SW 1271 (cell line): ENCODE data around the gene INTS6L.
A peak's percentile ranks its signal among the peaks of the same experiment; 100 is the strongest.
"Not testable (repeated sequence)": the region's sequence is repeated elsewhere in the genome, so short reads cannot be mapped to it uniquely, and the experiment has no call there.

Experiments used
- DNase-seq, 2 experiments: peaks; one replicate each; lab custom pipeline; 2025; lab: John Stamatoyannopoulos, UW

Gene INTS6L

GRCh38 chrX:135528254-135528653 lies 7.8 kb downstream of the INTS6L start:
- no peak for DNase-seq

GRCh38 chrX:135528756-135529155 lies 8.3 kb downstream of the INTS6L start:
- DNase-seq: no peak

GRCh38 chrX:135530097-135530496 lies 9.6 kb downstream of the INTS6L start:
- DNase-seq: no peak

GRCh38 chrX:135531813-135532212 lies 11.4 kb downstream of the INTS6L start:
- no peak for DNase-seq

GRCh38 chrX:135535077-135535940 lies 14.8 kb downstream of the INTS6L start:
- DNase-seq: no peak

- DNase-seq: no peak
These were observed 16.4 kb downstream of the INTS6L start for GRCh38 chrX:135536877-135537276.

GRCh38 chrX:135541351-135541750 lies 20.9 kb downstream of the INTS6L start:
- no peak for DNase-seq

- no peak for DNase-seq
These were observed 22.7 kb downstream of the INTS6L start for GRCh38 chrX:135543172-135543571.

GRCh38 chrX:135543924-135544323 lies 23.5 kb downstream of the INTS6L start:
- DNase-seq: no peak

- DNase-seq: no peak
These were observed 24.0 kb downstream of the INTS6L start for GRCh38 chrX:135544338-135544948.

GRCh38 chrX:135547767-135548166 lies 27.3 kb downstream of the INTS6L start:
- no peak for DNase-seq

- no peak for DNase-seq
These were observed 29.1 kb downstream of the INTS6L start for GRCh38 chrX:135549519-135549918.

GRCh38 chrX:135556055-135556454 lies 35.6 kb downstream of the INTS6L start:
- DNase-seq: no peak

GRCh38 chrX:135557344-135557743 lies 36.9 kb downstream of the INTS6L start:
- no peak for DNase-seq

GRCh38 chrX:135572436-135572835 lies 52.0 kb downstream of the INTS6L start:
- peak in 1 of 2 experiments; percentile 1 for DNase-seq

GRCh38 chrX:135581496-135581895 lies 61.0 kb downstream of the INTS6L start:
- no peak for DNase-seq

GRCh38 chrX:135585153-135585552 lies 64.7 kb downstream of the INTS6L start:
- DNase-seq: no peak

GRCh38 chrX:135591871-135592270 lies 71.4 kb downstream of the INTS6L start:
- no peak for DNase-seq

- not testable (repeated sequence) for DNase-seq
These were observed 73.6 kb downstream of the INTS6L start for GRCh38 chrX:135594049-135594448.

GRCh38 chrX:135594453-135594852 lies 74.0 kb downstream of the INTS6L start:
- DNase-seq: not testable (repeated sequence)

- no peak for DNase-seq
These were observed 75.1 kb downstream of the INTS6L start for GRCh38 chrX:135595543-135595942.

GRCh38 chrX:135596495-135596894 lies 76.0 kb downstream of the INTS6L start:
- peak in 1 of 2 experiments; percentile 35 for DNase-seq

- no peak for DNase-seq
These were observed 85.4 kb downstream of the INTS6L start for GRCh38 chrX:135605906-135606305.
